AML-193 (cell line): ENCODE results near the gene SFXN3.
A peak's percentile ranks its signal among the peaks of the same experiment; 100 is the strongest.

ENCODE experiments used
- DNase-seq, 2 experiments: peaks; one replicate each; lab custom pipeline; 2025; lab: John Stamatoyannopoulos, UW

The SFXN3 gene, protein sequence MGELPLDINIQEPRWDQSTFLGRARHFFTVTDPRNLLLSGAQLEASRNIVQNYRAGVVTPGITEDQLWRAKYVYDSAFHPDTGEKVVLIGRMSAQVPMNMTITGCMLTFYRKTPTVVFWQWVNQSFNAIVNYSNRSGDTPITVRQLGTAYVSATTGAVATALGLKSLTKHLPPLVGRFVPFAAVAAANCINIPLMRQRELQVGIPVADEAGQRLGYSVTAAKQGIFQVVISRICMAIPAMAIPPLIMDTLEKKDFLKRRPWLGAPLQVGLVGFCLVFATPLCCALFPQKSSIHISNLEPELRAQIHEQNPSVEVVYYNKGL

DNA sequence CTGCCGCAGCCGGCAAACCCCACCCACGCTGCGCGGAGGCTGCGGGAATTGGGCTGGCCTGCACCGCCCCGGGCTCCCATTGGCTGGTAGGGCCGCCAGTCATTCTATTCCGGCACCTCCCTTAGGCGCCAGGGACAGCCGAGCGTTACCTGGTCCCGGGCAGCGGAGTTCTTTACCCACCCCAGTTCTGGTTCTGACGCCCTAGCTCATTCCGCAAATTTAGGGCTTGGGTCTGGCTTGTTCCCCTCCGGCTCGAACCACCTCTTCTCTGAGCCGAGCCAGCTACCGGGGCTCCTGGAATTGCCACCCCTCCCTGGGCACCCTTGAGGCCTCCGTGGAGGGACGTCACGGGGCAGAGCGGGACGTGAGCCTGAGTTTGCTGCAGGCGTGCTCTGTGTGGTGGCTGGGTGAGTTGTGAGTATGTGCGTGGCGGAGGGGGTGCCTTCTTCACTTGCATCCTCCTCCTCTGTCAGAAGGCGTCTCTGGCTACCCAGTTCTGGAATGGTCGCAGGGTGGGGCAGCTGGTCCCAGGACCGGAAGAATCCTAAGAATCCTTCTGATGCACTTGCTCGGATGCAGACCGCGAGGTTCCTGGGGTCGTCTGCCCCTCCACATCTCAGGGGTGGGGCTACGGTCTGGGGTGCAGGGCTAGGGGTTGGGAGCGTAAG, at the start of gene SFXN3, which contains the start of gene PDZD7:
Gene SFXN3, plus strand, starts transcription at position 107 of the 668 bp plus-strand sequence. CDS start 3,461 bp downstream, outside the sequence.
Gene PDZD7, minus strand, starts transcription at position 2 of the 668 bp plus-strand sequence. CDS start 910 bp downstream, outside the sequence.
- DNase-seq, result peak; percentile 77 to 80

DNA sequence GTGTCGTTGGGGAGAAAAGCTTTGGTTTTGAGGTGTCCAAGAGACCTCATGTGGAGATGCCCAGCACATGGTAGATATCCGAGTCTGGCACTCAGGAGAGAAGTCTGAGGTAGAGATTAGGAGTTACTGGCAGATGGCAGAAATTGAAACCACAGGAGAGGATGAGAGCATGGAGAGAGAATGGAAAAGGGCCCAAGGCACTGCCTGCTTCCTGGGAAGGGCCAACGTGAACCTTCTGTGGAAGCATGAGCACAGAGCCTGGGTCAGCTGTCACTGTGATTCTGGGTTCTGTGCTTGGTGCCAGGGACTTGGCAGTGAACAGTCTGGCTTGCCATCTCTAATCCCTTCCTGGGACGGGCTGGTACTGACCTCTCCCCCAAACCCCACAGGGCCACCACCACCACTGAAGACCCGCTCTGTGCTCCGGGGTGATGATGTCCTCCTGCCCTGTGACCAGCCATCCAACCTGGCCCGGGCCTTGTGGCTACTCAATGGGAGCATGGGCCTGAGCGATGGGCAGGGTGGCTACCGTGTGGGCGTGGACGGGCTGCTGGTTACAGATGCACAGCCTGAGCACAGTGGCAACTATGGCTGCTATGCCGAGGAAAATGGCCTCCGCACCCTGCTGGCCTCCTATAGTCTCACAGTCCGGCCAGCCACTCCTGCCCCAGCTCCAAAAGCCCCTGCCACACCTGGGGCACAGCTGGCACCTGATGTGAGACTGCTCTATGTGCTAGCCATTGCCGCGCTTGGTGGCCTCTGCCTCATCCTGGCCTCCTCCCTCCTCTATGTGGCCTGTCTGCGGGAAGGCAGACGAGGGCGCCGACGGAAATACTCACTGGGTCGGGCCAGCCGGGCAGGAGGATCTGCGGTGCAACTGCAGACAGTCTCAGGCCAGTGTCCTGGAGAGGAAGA, 47.9 kb upstream of the SFXN3 start:
- DNase-seq, result no peak

DNA sequence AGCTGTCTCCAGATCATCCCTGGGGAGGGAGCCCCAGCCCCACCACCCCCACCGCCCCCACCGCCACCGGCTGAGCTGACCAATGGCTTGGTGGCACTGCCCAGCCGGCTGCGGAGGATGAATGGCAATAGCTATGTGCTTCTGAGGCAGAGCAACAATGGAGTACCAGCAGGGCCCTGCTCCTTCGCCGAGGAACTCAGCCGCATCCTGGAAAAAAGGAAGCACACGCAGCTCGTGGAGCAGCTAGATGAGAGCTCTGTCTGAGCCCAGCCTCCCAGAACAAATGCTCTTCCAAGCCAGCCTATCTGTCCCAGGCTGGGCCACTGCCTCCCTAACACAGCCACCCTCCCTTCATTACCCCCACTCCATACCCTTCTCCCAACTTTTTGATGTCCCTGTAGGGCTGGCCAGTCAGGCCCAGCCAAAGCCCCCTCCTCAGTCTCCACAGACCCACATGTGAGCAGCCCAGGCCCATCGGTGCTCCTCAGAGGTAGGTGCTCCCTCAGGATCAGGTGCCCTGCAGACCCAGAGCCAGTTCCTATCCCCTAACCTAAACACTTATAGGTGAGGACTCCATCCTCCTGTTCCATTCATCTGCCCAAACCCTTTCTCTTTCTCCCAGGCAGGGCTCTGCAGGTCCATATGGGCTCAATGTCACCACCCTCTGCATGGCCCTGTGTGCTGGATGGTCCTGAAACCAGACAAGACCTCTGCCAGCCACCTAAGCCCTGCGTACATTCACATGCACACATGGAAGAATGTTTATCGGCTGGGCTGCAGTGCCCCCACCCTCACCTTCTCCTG, 47.0 kb upstream of the SFXN3 start:
- no peak for DNase-seq

DNA sequence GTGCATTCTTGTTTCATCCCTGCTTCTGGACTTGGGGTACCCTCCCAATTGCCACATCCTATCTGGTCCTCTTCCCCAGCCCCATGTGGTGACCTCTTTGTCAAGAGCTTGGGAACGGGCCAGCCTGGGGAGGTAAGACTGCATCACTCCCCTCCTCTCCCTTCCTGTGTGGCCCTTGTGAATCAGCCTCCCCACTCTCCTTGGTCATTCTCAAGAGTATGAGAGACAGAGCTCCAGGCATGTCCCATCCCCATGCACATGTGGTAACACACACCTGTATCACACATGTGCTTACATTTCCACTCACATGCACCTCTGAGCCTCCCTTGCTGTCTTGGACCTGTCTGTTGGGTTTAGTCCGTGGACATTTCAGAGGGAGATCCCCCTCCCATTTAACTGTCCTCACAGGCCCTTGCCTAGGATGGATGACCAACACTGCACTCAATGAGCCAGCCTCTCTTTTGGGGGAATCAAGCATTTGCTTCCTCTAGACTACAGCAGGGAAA, 46.3 kb upstream of the SFXN3 start:
- DNase-seq, result no peak

DNA sequence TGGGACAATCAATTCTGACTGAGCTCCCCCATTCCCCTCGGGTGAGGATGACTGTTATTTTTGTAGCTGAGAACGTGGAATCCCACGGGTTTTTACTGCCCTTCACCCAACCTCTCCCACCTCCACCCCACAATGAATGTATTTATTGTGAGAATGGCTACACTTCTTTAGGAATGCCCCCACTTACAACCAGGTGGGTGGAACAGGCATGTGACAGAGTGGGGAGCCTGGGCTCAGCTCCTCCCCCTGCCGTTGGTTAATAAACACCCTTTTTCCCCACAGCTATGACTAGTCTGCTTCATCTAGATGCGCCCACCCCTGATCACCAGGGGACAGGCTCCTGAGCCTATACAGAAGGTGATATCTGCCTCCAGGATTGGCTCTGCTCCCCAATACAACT, 45.7 kb upstream of the SFXN3 start:
- no peak for DNase-seq

DNA sequence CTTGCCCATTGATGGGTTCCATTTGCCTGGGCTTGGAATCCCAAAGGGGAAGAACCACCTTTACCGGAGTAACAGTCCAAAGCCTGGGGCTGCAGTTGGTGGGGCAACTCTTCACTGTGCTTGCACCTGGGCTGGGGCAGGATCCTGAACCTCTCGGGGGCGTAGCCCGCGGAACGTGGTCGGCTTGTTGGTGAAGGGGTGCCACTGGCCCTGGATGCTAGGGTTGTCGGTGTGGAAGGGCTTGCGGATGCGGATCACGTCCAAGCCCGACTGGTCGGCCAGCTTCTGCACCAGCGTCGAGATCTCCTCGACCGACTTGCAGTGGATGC, 44.4 kb upstream of the SFXN3 start:
- DNase-seq, result no peak

DNA sequence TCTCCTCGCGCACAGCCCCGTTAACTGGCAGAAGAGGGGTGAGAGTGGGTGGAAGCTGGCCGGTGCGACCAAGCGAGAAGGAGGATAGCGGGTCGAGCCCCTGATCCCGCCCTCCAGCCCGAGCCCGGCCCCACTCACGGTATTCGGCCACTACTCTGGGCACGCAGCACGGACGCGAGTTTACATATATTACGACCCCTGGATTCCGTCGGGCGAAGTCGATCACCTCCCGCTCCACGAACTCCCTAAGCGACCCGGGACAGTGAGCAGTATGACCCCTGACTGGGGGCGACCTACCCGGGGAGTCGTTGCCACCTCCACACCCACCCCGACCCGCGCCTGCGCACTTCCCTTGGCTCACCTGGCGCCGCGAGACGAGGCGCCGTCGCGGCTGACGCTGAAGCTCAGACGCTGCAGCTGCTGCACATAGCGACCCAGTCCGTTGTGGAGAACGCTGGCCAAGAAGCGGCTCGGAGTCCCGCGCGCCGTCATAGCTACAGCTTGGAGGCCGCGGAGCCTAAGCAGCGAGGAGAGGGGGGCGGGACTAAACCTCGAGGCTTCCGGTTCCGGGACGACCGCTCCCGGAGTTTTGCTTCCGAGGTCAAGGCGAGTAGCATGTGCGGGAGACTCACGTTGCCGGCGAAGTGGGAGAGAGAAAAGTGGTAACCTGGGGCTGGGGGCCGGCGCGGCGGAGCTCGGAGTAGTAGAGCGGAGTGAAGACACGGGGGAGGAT, 43.9 kb upstream of the SFXN3 start, which contains the start of the genes MRPL43 and TWNK:
Gene MRPL43, minus strand, starts transcription at position 546 of the 733 bp plus-strand sequence. Its CDS starts 54 bp downstream, at position 492.
Gene TWNK, plus strand, starts transcription at position 592 of the 733 bp plus-strand sequence. CDS start 668 bp downstream, outside the sequence.
- DNase-seq, result peak; percentile 69 to 71

DNA sequence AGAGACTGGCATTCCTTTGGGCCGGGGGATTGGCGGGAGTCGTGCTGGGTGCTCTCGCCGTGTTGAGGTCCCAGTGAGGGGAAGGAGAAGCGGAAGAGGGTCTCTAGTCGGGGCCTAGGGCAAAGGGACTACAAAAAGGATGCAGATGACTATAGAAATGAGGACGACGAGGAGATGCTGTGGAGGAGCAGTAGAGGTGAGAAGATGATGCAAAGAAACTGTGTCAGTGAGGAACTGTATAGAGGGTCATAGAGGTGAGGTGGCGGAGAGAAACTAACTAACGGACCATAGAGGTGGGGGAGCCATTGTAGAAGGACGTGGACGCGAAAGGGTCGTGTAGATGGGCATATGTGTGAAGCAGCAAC, 43.4 kb upstream of the SFXN3 start:
- no peak for DNase-seq

DNA sequence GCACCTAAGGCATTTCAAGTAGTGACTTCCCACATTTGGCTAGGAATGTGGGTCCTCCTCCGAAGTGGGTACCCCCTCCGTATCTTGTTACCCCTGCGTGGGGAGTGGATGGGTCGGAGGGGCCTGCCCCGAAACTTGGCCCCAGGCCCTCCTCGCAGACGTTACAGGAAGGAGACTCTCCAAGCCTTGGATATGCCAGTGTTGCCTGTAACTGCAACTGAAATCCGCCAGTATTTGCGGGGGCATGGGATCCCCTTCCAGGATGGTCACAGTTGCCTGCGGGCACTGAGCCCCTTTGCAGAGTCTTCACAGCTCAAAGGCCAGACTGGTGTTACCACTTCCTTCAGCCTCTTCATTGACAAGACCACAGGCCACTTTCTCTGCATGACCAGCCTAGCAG, 42.9 kb upstream of the SFXN3 start:
- no peak for DNase-seq

DNA sequence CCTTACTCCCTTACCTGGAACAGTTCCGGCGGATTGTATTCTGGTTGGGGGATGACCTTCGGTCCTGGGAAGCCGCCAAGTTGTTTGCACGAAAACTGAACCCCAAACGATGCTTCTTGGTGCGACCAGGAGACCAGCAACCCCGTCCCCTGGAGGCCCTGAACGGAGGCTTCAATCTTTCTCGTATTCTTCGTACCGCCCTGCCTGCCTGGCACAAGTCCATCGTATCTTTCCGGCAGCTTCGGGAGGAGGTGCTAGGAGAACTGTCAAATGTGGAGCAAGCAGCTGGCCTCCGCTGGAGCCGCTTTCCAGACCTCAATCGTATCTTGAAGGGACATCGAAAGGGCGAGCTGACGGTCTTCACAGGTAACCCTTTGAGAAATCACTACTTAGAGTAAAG, 41.9 kb upstream of the SFXN3 start:
- DNase-seq, result no peak

DNA sequence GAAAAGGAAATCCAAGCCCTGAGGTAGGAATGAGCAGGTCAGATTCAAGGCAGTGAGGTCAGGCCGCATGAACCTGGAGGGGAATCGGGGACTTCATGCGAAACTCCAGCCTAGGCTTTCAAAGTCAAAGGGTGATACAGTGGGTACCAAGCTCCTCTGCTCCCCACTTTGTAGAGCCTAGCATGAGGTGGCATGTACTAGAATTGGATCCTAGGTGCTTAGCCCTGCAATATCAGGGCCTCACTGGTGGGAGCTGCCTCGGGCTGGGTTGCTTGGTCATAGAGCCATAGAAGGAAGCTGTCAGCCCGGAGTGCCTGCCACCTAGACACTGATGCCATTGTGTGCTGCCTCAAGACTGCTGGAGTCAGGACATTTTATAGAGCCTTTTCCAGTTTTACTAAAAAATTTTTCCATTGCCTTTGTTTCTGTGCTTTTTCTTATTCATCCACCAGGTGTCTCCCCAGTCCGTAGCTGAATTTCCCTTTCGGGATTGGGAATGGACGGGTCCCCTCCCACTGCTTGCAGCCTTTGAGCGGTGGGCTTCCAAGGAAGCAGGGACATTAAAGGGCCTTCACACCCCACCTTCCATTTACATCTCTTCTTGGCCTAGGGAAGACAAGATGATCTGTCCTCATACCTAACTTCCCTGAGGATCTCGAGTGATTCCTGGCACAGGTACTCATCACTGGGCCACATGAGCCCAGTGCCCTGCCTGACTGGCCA, 36.9 kb upstream of the SFXN3 start:
- no peak for DNase-seq

DNA sequence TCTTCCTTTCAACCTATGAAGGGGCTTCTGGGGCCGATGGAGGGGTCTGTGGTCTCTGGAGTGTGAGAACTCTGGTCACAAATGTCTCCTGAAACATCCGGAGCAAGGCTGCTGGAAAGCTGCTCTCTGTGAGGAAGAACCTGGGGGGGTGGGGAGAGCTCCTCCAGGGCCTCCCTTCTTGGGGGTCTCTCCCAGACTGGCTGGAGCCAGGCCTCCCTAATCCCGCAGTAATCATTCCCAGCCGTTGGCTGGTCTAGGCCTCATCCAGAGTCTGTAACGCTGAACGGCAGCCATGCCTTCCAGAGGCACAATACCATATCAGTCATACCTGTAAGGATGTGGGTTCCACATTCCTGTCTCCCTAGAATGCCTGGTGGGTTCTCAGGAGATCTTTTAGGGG, 35.9 kb upstream of the SFXN3 start:
- DNase-seq, result no peak

DNA sequence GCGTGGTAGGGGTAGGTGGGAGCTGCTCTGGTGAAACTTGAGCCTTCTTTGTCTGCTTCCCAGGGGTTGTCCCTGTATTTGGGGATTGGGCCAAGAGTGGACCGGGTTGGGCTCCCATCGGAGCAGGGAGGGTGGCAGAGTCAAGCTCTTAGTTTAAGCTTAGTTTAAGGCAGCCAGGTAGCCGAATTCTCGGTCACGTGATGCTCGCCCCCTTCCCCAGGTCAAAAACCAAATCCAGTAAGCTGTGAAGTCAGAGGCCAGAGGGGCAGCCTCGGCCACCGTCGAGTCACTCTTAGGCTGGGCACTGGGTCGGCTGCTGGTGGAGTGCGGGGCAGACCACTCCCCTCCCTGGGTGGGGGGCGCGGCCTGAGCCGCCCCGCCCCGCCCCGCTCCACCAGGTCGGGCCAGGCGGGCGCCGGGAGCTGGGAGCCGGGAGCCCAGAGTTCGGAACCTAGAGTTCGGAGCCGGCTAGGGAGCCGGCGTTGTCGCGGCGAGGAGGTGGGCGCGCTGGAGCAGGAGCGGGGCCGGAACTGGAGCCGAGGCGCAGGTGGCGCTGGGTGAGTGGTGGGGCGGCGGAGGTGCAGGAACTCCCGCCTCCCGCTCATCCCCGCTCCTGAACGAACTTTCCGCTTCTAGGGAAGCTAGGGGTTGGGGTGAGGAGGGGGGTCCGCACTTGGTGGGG, 34.2 kb upstream of the SFXN3 start:
- DNase-seq, result no peak

DNA sequence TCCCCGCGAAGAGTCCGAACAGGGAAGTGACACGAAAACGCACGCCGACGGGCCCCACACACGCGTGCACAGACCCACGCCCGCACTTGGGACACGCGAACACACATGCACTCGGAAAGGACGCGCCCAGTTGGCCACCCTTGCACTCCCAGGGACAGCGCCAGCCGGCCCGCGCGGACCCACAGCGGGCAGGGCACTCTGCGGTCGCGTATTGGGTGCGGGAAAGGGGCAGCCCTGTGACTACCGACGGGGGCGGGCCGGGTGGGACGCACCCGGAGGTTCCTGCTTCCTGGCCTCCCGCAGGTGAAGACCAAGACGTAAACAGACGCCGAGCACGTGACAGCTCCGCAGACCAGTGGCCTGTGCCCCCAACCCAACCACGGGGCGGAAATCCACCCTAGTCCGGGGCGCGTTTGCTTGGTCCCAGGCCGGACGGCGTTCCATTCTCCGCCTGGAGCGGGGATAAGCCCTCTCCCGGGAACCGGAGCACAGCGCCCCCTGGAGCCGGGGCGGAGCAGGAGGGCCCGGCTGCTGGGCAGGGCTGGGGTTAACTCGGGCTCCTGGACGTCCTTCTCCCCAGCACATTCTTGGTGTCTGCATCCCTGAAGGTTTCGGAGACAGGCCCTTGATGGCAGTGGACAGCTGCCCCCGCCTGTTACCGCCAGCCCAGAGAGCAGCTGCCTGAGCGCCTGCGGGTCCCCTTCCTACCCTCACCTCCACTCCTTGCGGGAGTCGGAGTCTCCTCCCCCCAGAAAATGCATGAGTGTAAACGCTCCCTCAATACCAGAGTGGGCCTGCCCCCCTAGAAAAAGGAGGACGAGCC, 33.5 kb upstream of the SFXN3 start:
- peak; percentile 46 to 62 for DNase-seq

DNA sequence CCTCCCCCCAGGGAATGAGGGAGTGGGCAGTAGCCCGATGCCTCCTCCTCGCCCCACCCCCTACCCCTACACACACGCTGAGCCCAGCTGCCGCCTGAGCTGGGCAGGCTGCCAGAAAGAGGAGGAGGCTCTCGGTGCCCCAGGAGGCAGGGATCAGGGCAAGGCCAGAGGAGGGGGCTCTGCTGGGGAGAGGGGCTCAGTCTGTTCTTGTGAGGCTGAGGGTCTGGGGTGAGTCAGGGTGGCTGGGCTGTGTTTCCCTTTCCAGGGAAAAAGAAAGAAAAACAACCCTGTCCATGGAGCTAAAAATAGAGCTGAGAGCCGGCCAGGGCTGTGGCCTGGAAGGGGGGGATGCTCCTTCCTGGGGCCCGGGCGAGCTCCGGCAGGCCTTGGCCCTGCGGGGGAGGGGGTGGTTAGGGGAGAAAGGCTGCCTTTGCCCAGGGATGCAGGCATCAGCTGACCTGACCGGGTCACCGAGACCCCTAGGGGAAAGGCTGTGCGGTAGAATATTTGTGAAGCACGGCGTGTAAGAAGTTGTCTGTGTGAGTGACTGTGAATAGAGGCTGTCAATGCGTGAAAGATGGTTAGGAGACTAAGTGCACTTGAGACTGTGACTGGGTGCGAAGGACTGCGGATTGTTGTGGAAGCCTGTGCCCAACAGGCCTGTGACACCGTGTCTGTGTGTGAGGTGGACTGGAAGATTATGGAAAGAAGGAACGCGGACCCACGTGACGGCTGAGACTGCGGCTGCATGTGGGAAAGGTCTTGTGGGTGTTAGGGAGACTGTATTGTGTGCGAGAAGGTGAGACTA, 32.6 kb upstream of the SFXN3 start:
- DNase-seq, result peak; percentile 47 to 50

DNA sequence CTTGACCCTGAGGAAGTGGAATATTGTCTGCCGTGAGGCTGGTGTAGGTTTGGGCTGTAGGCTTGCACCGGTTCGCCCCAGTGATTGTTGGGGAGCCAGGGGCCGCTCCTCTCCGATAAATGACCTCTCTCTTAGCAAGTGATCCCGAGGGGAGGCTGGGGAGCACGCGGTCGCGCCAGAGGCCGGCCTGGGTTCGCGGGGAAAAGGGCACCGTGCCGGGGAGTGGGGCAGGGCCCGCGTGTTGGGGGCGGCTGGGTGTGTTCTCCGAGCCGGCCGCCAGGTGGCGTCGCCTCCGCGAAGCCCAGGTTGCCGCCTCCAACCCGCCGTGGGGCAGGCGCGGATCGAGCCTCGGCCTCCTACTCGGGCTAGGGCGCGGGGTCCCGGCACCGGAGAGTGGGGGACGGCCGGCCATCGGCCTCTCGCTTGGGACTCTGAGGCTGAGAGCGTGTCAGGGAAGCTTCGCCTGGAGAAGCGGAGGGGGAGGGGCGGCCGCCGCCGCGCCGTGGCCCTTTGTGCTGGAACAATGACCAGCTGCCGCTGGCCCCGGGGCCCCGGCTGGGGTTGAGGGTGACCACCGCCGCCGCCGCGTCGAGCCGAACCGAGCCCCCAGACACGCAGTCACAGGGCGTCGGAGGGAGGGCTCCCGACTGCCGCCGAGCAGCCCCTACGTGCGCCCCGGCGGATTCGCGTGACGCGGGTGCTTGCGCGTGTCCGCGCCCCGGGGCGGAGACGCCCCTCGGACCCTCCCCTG, 31.9 kb upstream of the SFXN3 start:
- peak; percentile 32 to 65 for DNase-seq

DNA sequence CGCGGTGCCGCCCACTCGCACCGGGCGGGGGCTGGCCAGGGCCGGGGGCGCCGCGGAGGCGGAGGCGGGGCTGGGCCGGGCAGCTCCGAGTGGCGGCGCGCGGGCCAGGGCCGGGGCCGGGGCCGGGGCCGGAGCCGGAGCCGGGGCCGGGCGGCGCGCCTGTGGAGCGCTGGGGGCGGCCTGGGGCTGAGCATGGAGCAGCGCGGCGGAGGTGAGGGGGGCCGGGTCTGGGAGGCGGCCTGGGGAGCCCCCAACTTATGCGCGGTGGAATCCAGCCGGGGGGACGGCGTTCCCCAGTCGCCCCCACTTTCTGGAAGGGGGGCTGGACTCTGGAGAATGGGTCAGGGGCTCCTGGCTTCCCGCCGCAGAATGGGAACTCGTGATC, 31.3 kb upstream of the SFXN3 start, which contains the start of gene LZTS2:
Gene LZTS2, plus strand, starts transcription at position 67 of the 385 bp plus-strand sequence. CDS start 2,731 bp downstream, outside the sequence.
- DNase-seq, result no peak
